ENCODE measurements around the gene KRT4.

Gene KRT4

GRCh38 chr12:52829986-52830770 lies 16.3 kb upstream of the KRT4 start:
- no CpG with 5 or more reads among the region's 8 CpGs for WGBS, 2 donors (ENCODE audit: extremely low coverage in 2 of 2, insufficient read length in 2 of 2, insufficient replicate concordance in 1 of 2)
- H3K23ac ChIP-seq (ENCODE audit: low read depth, low read length, poor library complexity), result no peak overlapping the region

GRCh38 chr12:52828591-52829021 lies 14.7 kb upstream of the KRT4 start:
- Histone ChIP-seq H3K9ac (ENCODE audit: low read depth, low read length, poor library complexity) (no peak overlapping the region), H3K23ac (ENCODE audit: low read depth, low read length, poor library complexity) (no peak overlapping the region), H2BK120ac (ENCODE audit: low read depth, low read length) (no peak overlapping the region), H4K8ac (ENCODE audit: low read depth, low read length) (no peak overlapping the region), H3K27ac (replicated peaks; ENCODE audit: low read length) (no peak overlapping the region), H2BK12ac (ENCODE audit: low read length) (no peak overlapping the region), H3K4me3 (ENCODE audit: low read length in 2 of 2) (no peak overlapping the region), H4K91ac (ENCODE audit: low read depth, low read length, poor library complexity) (no peak overlapping the region), H2BK15ac (ENCODE audit: low read length) (no peak overlapping the region), H2BK5ac (ENCODE audit: low read length) (no peak overlapping the region), H3K18ac (ENCODE audit: low read length) (no peak overlapping the region), H3K4me2 (ENCODE audit: insufficient read depth, low read length, poor library complexity, severe bottlenecking) (no peak overlapping the region), H3K36me3 (replicated peaks in 1 of 2; ENCODE audit: control insufficient read depth in 2 of 2, insufficient read depth in 2 of 2, low read length in 2 of 2) (no peaks in the 10 kb centered on the region), H2AK5ac (ENCODE audit: low read depth, low read length) (no peak overlapping the region), H2AFZ (ENCODE audit: low read length) (no peak overlapping the region), H3K14ac (ENCODE audit: low read length) (no peak overlapping the region), H3K4me1 (ENCODE audit: control insufficient read depth in 2 of 2, insufficient read depth in 1 of 2, low read depth in 1 of 2, low read length in 2 of 2) (peaks cover 0 to 11% of the 10 kb centered on the region in 2 donors), H3K79me1 (ENCODE audit: low read depth, low read length) (no peaks in the 10 kb centered on the region), H3K27me3 (ENCODE audit: control insufficient read depth in 3 of 3, insufficient read depth in 3 of 3, low read depth in 1 of 3, low read length in 3 of 3) (no peaks in the 10 kb centered on the region), H3K9me3 (replicated peaks in 1 of 2; ENCODE audit: control insufficient read depth in 2 of 2, insufficient read depth in 1 of 2, low read depth in 1 of 2, low read length in 2 of 2) (no peaks in the 10 kb centered on the region), H3K4ac (ENCODE audit: low read length) (no peak overlapping the region)
- no peak for DNase-seq (ENCODE audit: low spot score)
- no CpG with 5 or more reads among the region's 2 CpGs for WGBS, 2 donors (ENCODE audit: extremely low coverage in 2 of 2, insufficient read length in 2 of 2, insufficient replicate concordance in 1 of 2)

More at GRCh38 chr12:52829986-52830770, 16.3 kb upstream of the KRT4 start:
- Histone ChIP-seq H2BK12ac (ENCODE audit: low read length) (peak overlapping the region; percentile 0), H3K27ac (replicated peaks; ENCODE audit: low read length) (no peak overlapping the region), H3K4ac (ENCODE audit: low read length) (no peak overlapping the region), H3K79me1 (ENCODE audit: low read depth, low read length) (no peaks in the 10 kb centered on the region), H2AK5ac (ENCODE audit: low read depth, low read length) (no peak overlapping the region), H2BK120ac (ENCODE audit: low read depth, low read length) (no peak overlapping the region), H3K4me2 (ENCODE audit: insufficient read depth, low read length, poor library complexity, severe bottlenecking) (no peak overlapping the region), H4K91ac (ENCODE audit: low read depth, low read length, poor library complexity) (no peak overlapping the region), H4K8ac (ENCODE audit: low read depth, low read length) (no peak overlapping the region), H3K9me3 (replicated peaks in 1 of 2; ENCODE audit: control insufficient read depth in 2 of 2, insufficient read depth in 1 of 2, low read depth in 1 of 2, low read length in 2 of 2) (no peaks in the 10 kb centered on the region), H2BK15ac (ENCODE audit: low read length) (no peak overlapping the region), H2AFZ (ENCODE audit: low read length) (no peak overlapping the region), H3K18ac (ENCODE audit: low read length) (no peak overlapping the region), H3K4me1 (ENCODE audit: control insufficient read depth in 2 of 2, insufficient read depth in 1 of 2, low read depth in 1 of 2, low read length in 2 of 2) (peaks cover 0 to 11% of the 10 kb centered on the region in 2 donors), H3K14ac (ENCODE audit: low read length) (no peak overlapping the region), H3K27me3 (ENCODE audit: control insufficient read depth in 3 of 3, insufficient read depth in 3 of 3, low read depth in 1 of 3, low read length in 3 of 3) (no peaks in the 10 kb centered on the region), H2BK5ac (ENCODE audit: low read length) (no peak overlapping the region), H3K36me3 (replicated peaks in 1 of 2; ENCODE audit: control insufficient read depth in 2 of 2, insufficient read depth in 2 of 2, low read length in 2 of 2) (no peaks in the 10 kb centered on the region), H3K4me3 (ENCODE audit: low read length in 2 of 2) (no peak overlapping the region), H3K9ac (ENCODE audit: low read depth, low read length, poor library complexity) (no peak overlapping the region)
- DNase-seq (ENCODE audit: low spot score), result no peak

- Histone ChIP-seq H3K4me1 (ENCODE audit: control insufficient read depth in 2 of 2, insufficient read depth in 1 of 2, low read depth in 1 of 2, low read length in 2 of 2) (peaks cover 0 to 11% of the 10 kb centered on the region in 2 donors), H3K36me3 (replicated peaks in 1 of 2; ENCODE audit: control insufficient read depth in 2 of 2, insufficient read depth in 2 of 2, low read length in 2 of 2) (no peaks in the 10 kb centered on the region), H3K27me3 (ENCODE audit: control insufficient read depth in 3 of 3, insufficient read depth in 3 of 3, low read depth in 1 of 3, low read length in 3 of 3) (no peaks in the 10 kb centered on the region), H3K79me1 (ENCODE audit: low read depth, low read length) (no peaks in the 10 kb centered on the region), H2BK5ac (ENCODE audit: low read length) (no peak overlapping the region), H3K4me2 (ENCODE audit: insufficient read depth, low read length, poor library complexity, severe bottlenecking) (no peak overlapping the region), H3K4me3 (ENCODE audit: low read length in 2 of 2) (no peak overlapping the region), H3K27ac (replicated peaks; ENCODE audit: low read length) (no peak overlapping the region), H4K91ac (ENCODE audit: low read depth, low read length, poor library complexity) (no peak overlapping the region), H2BK120ac (ENCODE audit: low read depth, low read length) (no peak overlapping the region), H4K8ac (ENCODE audit: low read depth, low read length) (no peak overlapping the region), H2BK12ac (ENCODE audit: low read length) (no peak overlapping the region), H3K4ac (ENCODE audit: low read length) (no peak overlapping the region), H3K23ac (ENCODE audit: low read depth, low read length, poor library complexity) (no peak overlapping the region), H2AFZ (ENCODE audit: low read length) (no peak overlapping the region), H2BK15ac (ENCODE audit: low read length) (no peak overlapping the region), H3K18ac (ENCODE audit: low read length) (no peak overlapping the region), H3K9me3 (replicated peaks in 1 of 2; ENCODE audit: control insufficient read depth in 2 of 2, insufficient read depth in 1 of 2, low read depth in 1 of 2, low read length in 2 of 2) (no peaks in the 10 kb centered on the region), H2AK5ac (ENCODE audit: low read depth, low read length) (no peak overlapping the region), H3K9ac (ENCODE audit: low read depth, low read length, poor library complexity) (no peak overlapping the region), H3K14ac (ENCODE audit: low read length) (no peak overlapping the region)
- DNase-seq (ENCODE audit: low spot score), result no peak
These were observed 14.2 kb upstream of the KRT4 start for GRCh38 chr12:52828156-52828555.

GRCh38 chr12:52827499-52828090 lies 13.7 kb upstream of the KRT4 start:
- no peak overlapping the region for H3K18ac ChIP-seq (ENCODE audit: low read length)
- no peak overlapping the region for H3K4ac ChIP-seq (ENCODE audit: low read length)
- H3K79me1 ChIP-seq (ENCODE audit: low read depth, low read length), result no peaks in the 10 kb centered on the region
- no CpG with 5 or more reads among the region's 6 CpGs for WGBS, 2 donors (ENCODE audit: extremely low coverage in 2 of 2, insufficient read length in 2 of 2, insufficient replicate concordance in 1 of 2)
- no peak overlapping the region for H2AFZ ChIP-seq (ENCODE audit: low read length)
- H3K4me3 ChIP-seq (ENCODE audit: low read length in 2 of 2), result no peak overlapping the region
- no peak overlapping the region for H4K91ac ChIP-seq (ENCODE audit: low read depth, low read length, poor library complexity)
- no peak for DNase-seq (ENCODE audit: low spot score)
- peak overlapping the region; percentile 39 for H3K14ac ChIP-seq (ENCODE audit: low read length)
- H3K36me3 ChIP-seq (replicated peaks in 1 of 2; ENCODE audit: control insufficient read depth in 2 of 2, insufficient read depth in 2 of 2, low read length in 2 of 2), result no peaks in the 10 kb centered on the region
- H3K27ac ChIP-seq (replicated peaks; ENCODE audit: low read length), result no peak overlapping the region
- no peak overlapping the region for H3K23ac ChIP-seq (ENCODE audit: low read depth, low read length, poor library complexity)
- peaks cover 0 to 11% of the 10 kb centered on the region in 2 donors for H3K4me1 ChIP-seq (ENCODE audit: control insufficient read depth in 2 of 2, insufficient read depth in 1 of 2, low read depth in 1 of 2, low read length in 2 of 2)
- no peak overlapping the region for H2BK12ac ChIP-seq (ENCODE audit: low read length)
- H3K27me3 ChIP-seq (ENCODE audit: control insufficient read depth in 3 of 3, insufficient read depth in 3 of 3, low read depth in 1 of 3, low read length in 3 of 3), result no peaks in the 10 kb centered on the region
- H2AK5ac ChIP-seq (ENCODE audit: low read depth, low read length), result no peak overlapping the region
- no peak overlapping the region for H2BK5ac ChIP-seq (ENCODE audit: low read length)
- no peak overlapping the region for H4K8ac ChIP-seq (ENCODE audit: low read depth, low read length)
- no peak overlapping the region for H2BK15ac ChIP-seq (ENCODE audit: low read length)
- H3K9me3 ChIP-seq (replicated peaks in 1 of 2; ENCODE audit: control insufficient read depth in 2 of 2, insufficient read depth in 1 of 2, low read depth in 1 of 2, low read length in 2 of 2), result no peaks in the 10 kb centered on the region
- H3K4me2 ChIP-seq (ENCODE audit: insufficient read depth, low read length, poor library complexity, severe bottlenecking), result no peak overlapping the region
- H3K9ac ChIP-seq (ENCODE audit: low read depth, low read length, poor library complexity), result no peak overlapping the region
- H2BK120ac ChIP-seq (ENCODE audit: low read depth, low read length), result no peak overlapping the region
